Astrocyte (in vitro differentiated cells and primary cell): ENCODE data around the gene GRK2. TPM values are rescaled to one million over a fixed set of nuclear protein-coding genes. Genes with fewer than 3 reads are reported as not detected.
A peak's percentile ranks its signal among the peaks of the same experiment; 100 is the strongest.

Experiments used
- DNase-seq: peaks from one replicate; pipeline ENCODE4 v3.0.0-alpha.2; 2010; ENCODE audit warnings: low read depth
- FAIRE-seq: peaks from 2 replicates; lab custom pipeline; 2011; peaks lifted over from hg19 to GRCh38; lab: Jason Lieb, UNC
- H2AFZ ChIP-seq: 2 replicates; pipeline ENCODE4 v1.6.0; 2012; ENCODE audit warnings: low read depth, low read length, inconsistent platforms
- H3K27ac ChIP-seq: 2 replicates; pipeline ENCODE4 v1.5.1; 2011; ENCODE audit warnings: low read depth, low read length, inconsistent platforms
- H3K27me3 ChIP-seq: 2 replicates; pipeline ENCODE4 v1.6.0; 2011; ENCODE audit warnings: low read length, inconsistent platforms; ENCODE audit not compliant: insufficient read depth
- H3K36me3 ChIP-seq: 2 replicates; pipeline ENCODE4 v1.5.1; 2011; ENCODE audit warnings: low read length, inconsistent platforms; ENCODE audit not compliant: insufficient read depth
- H3K4me1 ChIP-seq: 2 replicates; pipeline ENCODE4 v1.5.1; 2011; ENCODE audit warnings: low read length, inconsistent platforms; ENCODE audit not compliant: insufficient read depth
- H3K4me2 ChIP-seq: 2 replicates; pipeline ENCODE4 v1.6.0; 2012; ENCODE audit warnings: low read length, inconsistent platforms
- H3K4me3 ChIP-seq: 2 replicates; pipeline ENCODE4 v1.5.1; 2011; ENCODE audit warnings: low read depth, mild to moderate bottlenecking, low read length, inconsistent platforms; ENCODE audit not compliant: insufficient read depth
- H3K79me2 ChIP-seq: 2 replicates; pipeline ENCODE4 v1.6.0; 2012; ENCODE audit warnings: mild to moderate bottlenecking, low read length, inconsistent platforms; ENCODE audit not compliant: insufficient read depth
- H3K9ac ChIP-seq: 2 replicates; pipeline ENCODE4 v1.6.0; 2012; ENCODE audit warnings: mild to moderate bottlenecking, low read length, inconsistent platforms
- H3K9me3 ChIP-seq: 2 replicates; pipeline ENCODE4 v1.5.1; 2012; ENCODE audit warnings: low read depth, mild to moderate bottlenecking, low read length, inconsistent platforms; ENCODE audit not compliant: insufficient read depth
- H4K20me1 ChIP-seq: 2 replicates; pipeline ENCODE4 v1.6.0; 2012; ENCODE audit warnings: low read length, inconsistent platforms; ENCODE audit not compliant: insufficient read depth
- H3K27ac Mint-ChIP-seq: one replicate; pipeline ENCODE4 v1.8.0; 2021; ENCODE audit warnings: mild to moderate bottlenecking, mixed read lengths; ENCODE audit not compliant: unreplicated experiment
- H3K27me3 Mint-ChIP-seq: one replicate; pipeline ENCODE4 v1.8.0; 2021; ENCODE audit warnings: low read depth, mixed read lengths; ENCODE audit not compliant: unreplicated experiment
- H3K36me3 Mint-ChIP-seq: one replicate; pipeline ENCODE4 v1.8.0; 2021; ENCODE audit warnings: low read depth, mixed read lengths; ENCODE audit not compliant: unreplicated experiment
- H3K4me1 Mint-ChIP-seq: one replicate; pipeline ENCODE4 v1.8.0; 2021; ENCODE audit warnings: low read depth, mixed read lengths; ENCODE audit not compliant: unreplicated experiment
- H3K4me3 Mint-ChIP-seq: one replicate; pipeline ENCODE4 v1.8.0; 2021; ENCODE audit warnings: mild to moderate bottlenecking, moderate library complexity, mixed read lengths; ENCODE audit not compliant: unreplicated experiment
- H3K9me3 Mint-ChIP-seq: one replicate; pipeline ENCODE4 v1.8.0; 2021; ENCODE audit warnings: mild to moderate bottlenecking, mixed read lengths; ENCODE audit not compliant: unreplicated experiment
- EZH2 ChIP-seq: IDR thresholded peaks from 2 replicates; pipeline ENCODE4 v1.6.1; 2012; ENCODE audit warnings: mild to moderate bottlenecking, low read length, inconsistent platforms; ENCODE audit not compliant: insufficient read depth
- total RNA-seq: library from RNA; stranded (reverse); gene quantifications from 2 replicates; pipeline ENCODE4 v1.2.1, GENCODE V29; 2021
- TF ChIP-seq, protein P1 (sequence below): IDR thresholded peaks from 2 replicates; pipeline ENCODE4 v1.5.1; 2011; ENCODE audit warnings: low read depth, mild to moderate bottlenecking, inconsistent platforms, low read length, moderate library complexity; ENCODE audit not compliant: insufficient read depth

Gene GRK2
- total RNA-seq, 1 donor from 2014 or later: 34.0 TPM

DNA sequence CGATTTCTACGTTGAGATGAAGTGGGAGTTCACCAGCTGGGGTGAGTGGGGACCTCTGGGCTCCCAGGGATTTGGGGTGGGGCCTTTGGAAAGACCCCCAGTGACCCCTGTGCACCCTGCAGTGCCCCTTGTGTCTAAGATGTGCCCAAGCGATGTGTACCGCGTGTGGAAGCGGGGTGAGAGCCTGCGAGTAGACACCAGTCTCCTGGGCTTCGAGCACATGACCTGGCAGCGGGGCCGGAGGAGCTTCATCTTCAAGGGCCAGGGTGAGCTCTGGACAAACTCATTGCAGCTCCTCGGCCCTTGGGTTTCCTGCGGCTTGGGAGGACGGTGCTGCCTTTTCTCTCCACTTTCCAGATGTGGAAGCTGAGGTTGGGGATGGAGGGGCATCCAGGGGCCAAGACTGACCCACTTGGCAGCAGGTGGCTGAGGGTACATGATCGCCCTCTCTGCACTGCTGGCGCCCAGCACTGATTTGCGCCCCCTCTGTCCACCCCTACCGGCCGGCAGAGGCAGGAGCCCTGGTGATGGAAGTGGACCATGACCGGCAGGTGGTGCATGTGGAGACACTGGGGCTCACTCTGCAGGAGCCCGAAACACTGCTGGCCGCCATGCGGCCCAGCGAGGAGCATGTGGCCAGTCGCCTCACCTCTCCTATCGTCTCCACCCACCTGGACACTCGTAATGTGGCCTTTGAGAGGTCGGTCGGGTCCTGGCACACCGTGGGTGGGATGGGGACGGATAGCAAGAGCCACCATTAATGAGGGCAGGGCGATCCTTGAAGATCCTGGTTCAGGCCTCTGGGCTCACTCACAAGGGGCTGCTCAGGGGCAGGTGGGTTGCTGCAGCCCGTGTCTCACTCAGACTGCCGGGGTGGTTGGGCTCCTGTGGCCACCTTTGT lies 25.5 kb downstream of the GRK2 start:
- Histone ChIP-seq H4K20me1 (peaks cover 41% of the 10 kb centered on the region), H2AFZ (no peak overlapping the region), H3K9ac (no peak overlapping the region), H3K27me3 (no peaks in the 10 kb centered on the region), H3K4me3 (no peak overlapping the region), H3K4me1 (peaks cover 37% of the 10 kb centered on the region), H3K27ac (no peak overlapping the region), H3K9me3 (peaks cover 3% of the 10 kb centered on the region), H3K79me2 (peaks cover 58% of the 10 kb centered on the region), H3K36me3 (peaks cover 24% of the 10 kb centered on the region), H3K4me2 (peak overlapping the region; percentile 45)
- Mint-ChIP-seq H3K4me3 (no peak overlapping the region), H3K36me3 (peaks cover 37% of the 10 kb centered on the region), H3K4me1 (peaks cover 17% of the 10 kb centered on the region), H3K27ac (no peak overlapping the region), H3K27me3 (no peaks in the 10 kb centered on the region), H3K9me3 (peaks cover 9% of the 10 kb centered on the region)
- DNase-seq (no peak), FAIRE-seq (no peak)
- TF ChIP-seq EZH2: no peak
- TF ChIP-seq, protein P1, sequence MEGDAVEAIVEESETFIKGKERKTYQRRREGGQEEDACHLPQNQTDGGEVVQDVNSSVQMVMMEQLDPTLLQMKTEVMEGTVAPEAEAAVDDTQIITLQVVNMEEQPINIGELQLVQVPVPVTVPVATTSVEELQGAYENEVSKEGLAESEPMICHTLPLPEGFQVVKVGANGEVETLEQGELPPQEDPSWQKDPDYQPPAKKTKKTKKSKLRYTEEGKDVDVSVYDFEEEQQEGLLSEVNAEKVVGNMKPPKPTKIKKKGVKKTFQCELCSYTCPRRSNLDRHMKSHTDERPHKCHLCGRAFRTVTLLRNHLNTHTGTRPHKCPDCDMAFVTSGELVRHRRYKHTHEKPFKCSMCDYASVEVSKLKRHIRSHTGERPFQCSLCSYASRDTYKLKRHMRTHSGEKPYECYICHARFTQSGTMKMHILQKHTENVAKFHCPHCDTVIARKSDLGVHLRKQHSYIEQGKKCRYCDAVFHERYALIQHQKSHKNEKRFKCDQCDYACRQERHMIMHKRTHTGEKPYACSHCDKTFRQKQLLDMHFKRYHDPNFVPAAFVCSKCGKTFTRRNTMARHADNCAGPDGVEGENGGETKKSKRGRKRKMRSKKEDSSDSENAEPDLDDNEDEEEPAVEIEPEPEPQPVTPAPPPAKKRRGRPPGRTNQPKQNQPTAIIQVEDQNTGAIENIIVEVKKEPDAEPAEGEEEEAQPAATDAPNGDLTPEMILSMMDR: no peak

DNA sequence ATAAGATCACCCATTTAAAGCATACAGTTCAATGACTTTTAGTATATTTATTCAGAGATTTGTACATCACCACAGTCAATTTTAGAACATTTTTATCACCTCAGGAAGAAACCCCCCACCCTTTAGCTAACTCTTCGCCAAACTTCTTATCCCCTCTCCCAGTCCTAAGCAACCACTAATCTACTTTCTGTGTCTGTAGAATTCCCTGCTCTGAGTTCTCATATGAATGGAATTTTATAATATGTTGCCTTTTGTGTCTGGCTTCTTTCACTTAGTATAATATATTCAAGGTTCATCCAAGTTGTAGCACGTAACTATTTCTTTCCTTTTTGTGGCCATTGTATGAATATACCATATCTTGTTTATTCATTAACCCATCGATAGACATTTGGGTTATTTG lies 26.4 kb downstream of the GRK2 start:
- Histone ChIP-seq H3K4me1 (peaks cover 34% of the 10 kb centered on the region), H3K79me2 (peaks cover 62% of the 10 kb centered on the region), H3K27me3 (no peaks in the 10 kb centered on the region), H3K9me3 (peaks cover 3% of the 10 kb centered on the region), H3K4me3 (no peak overlapping the region), H3K27ac (peak overlapping the region; percentile 25), H2AFZ (no peak overlapping the region), H3K4me2 (peak overlapping the region; percentile 45), H3K9ac (no peak overlapping the region), H4K20me1 (peaks cover 41% of the 10 kb centered on the region), H3K36me3 (peaks cover 24% of the 10 kb centered on the region)
- H3K4me1 Mint-ChIP-seq: peaks cover 10% of the 10 kb centered on the region
- no peak overlapping the region for H3K27ac Mint-ChIP-seq
- DNase-seq: no peak
- TF ChIP-seq, protein P1: no peak
- TF ChIP-seq EZH2: no peak
- peaks cover 9% of the 10 kb centered on the region for H3K9me3 Mint-ChIP-seq
- H3K27me3 Mint-ChIP-seq: no peaks in the 10 kb centered on the region
- H3K4me3 Mint-ChIP-seq: peak overlapping the region; percentile 51
- no peak for FAIRE-seq
- H3K36me3 Mint-ChIP-seq: peaks cover 38% of the 10 kb centered on the region

DNA sequence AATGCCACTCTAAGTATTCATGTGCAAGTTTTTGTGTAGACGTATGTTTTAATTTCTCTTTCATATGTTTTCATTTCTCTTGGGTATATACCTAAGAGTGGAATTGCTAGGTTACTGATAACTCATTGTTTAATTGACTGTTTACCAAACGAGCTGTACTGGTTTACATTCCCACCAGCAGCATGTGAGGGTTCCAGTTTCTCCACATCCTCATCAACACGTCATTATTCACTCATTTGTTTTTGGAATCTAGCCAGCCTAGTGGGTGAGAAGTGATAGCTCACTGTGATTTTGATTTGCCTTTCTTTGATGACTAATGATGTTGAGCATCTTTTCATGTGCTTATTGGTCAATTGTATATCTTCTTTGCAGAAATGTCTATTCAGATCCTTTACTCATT lies 26.8 kb downstream of the GRK2 start:
- Histone ChIP-seq H3K9ac (no peak overlapping the region), H2AFZ (no peak overlapping the region), H3K27ac (peak overlapping the region; percentile 25), H4K20me1 (peaks cover 45% of the 10 kb centered on the region), H3K4me3 (no peak overlapping the region), H3K9me3 (peaks cover 3% of the 10 kb centered on the region), H3K79me2 (peaks cover 62% of the 10 kb centered on the region), H3K36me3 (peaks cover 24% of the 10 kb centered on the region), H3K4me2 (peak overlapping the region; percentile 45), H3K27me3 (no peaks in the 10 kb centered on the region), H3K4me1 (peaks cover 30% of the 10 kb centered on the region)
- no peak for TF ChIP-seq EZH2
- TF ChIP-seq, protein P1: no peak
- Mint-ChIP-seq H3K4me1 (peaks cover 7% of the 10 kb centered on the region), H3K27ac (no peak overlapping the region), H3K27me3 (no peaks in the 10 kb centered on the region), H3K9me3 (peaks cover 9% of the 10 kb centered on the region), H3K4me3 (no peak overlapping the region), H3K36me3 (peaks cover 36% of the 10 kb centered on the region)
- FAIRE-seq: no peak
- peak; percentile 58 for DNase-seq
